ENCODE measurements around the gene PDE6A. TPM values are rescaled to one million over a fixed set of nuclear protein-coding genes. Genes with fewer than 3 reads are reported as not detected.

Gene PDE6A
- total and polyA plus RNA-seq, 2 of the 8 experiments (the other 6 are each of a cell fraction or from before 2014, with no cell fraction given) = not detected

GRCh38 chr5:149820536-149821510, 123.8 kb downstream of the PDE6A start (continued):
- TF ChIP-seq, protein P1, sequence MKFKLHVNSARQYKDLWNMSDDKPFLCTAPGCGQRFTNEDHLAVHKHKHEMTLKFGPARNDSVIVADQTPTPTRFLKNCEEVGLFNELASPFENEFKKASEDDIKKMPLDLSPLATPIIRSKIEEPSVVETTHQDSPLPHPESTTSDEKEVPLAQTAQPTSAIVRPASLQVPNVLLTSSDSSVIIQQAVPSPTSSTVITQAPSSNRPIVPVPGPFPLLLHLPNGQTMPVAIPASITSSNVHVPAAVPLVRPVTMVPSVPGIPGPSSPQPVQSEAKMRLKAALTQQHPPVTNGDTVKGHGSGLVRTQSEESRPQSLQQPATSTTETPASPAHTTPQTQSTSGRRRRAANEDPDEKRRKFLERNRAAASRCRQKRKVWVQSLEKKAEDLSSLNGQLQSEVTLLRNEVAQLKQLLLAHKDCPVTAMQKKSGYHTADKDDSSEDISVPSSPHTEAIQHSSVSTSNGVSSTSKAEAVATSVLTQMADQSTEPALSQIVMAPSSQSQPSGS (IDR thresholded peaks at IDR 0.05; ENCODE audit: low read length) = no peak
- TF ChIP-seq GABPA (IDR thresholded peaks at IDR 0.05; ENCODE audit: borderline replicate concordance, insufficient read depth, low read length) = no peak
- TF ChIP-seq SAP30 (IDR thresholded peaks at IDR 0.05; ENCODE audit: insufficient read depth, insufficient replicate concordance, low read length) = no peak
- no peak for TF ChIP-seq KDM1A (IDR thresholded peaks at IDR 0.05; ENCODE audit: borderline replicate concordance, low read length)
- TF ChIP-seq TCF12 (IDR thresholded peaks at IDR 0.05; ENCODE audit: low read depth, low read length) = no peak
- TF ChIP-seq FOSL1 (IDR thresholded peaks at IDR 0.05; ENCODE audit: insufficient read depth, low read depth, low read length) = no peak
- no peak for TF ChIP-seq SP1 (IDR thresholded peaks at IDR 0.05; ENCODE audit: low read depth, low read length)
- no peak for TF ChIP-seq POU5F1 (IDR thresholded peaks at IDR 0.05; ENCODE audit: low read depth, low read length)
- TF ChIP-seq TAF1 (IDR thresholded peaks at IDR 0.05; ENCODE audit: low read depth, low read length) = no peak
